NAMALWA (cell line): ENCODE measurements around the gene ATP7B.
"Not testable (repeated sequence)": the region's sequence is repeated elsewhere in the genome, so short reads cannot be mapped to it uniquely, and the experiment has no call there.

Experiments
- DNase-seq: peaks from one replicate; pipeline ENCODE4 v3.0.0-alpha.2; 2015; ENCODE audit warnings: low spot score

The ATP7B gene

DNA sequence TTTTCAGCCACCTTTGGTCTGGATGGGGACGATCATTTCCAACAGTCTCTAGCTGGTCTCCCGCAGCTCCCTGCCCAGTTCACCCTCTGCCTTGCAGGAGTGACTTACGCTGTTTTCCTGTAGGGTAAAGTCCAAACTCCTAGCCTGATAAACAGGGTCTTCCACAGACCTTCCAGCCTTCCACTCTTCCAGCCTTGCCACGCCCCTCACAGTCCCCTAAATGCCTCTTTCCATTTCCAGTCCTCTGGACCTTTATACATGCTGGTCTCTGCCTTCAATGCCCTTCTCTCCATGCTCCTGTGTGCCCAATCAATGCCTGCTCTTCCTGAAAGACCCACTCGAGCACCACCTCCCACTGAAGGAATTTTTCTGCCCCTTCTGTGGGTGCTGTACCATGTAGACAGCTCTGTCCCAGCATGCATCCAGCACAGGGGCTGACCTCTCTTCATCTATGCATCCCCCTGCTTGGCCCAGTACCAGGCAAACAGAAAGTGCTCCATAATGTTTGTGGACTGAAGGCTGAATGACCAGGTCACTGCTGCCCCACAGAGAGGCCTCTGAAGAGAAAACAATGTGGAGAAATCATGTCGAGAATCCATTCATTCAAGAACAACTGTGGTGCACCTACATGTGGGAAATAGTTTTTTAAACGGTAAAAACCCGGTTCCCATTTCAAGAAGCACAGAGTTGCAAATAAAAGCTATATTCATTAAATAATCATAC lies 4.6 kb downstream of the ATP7B start:
- DNase-seq: no peak

DNA sequence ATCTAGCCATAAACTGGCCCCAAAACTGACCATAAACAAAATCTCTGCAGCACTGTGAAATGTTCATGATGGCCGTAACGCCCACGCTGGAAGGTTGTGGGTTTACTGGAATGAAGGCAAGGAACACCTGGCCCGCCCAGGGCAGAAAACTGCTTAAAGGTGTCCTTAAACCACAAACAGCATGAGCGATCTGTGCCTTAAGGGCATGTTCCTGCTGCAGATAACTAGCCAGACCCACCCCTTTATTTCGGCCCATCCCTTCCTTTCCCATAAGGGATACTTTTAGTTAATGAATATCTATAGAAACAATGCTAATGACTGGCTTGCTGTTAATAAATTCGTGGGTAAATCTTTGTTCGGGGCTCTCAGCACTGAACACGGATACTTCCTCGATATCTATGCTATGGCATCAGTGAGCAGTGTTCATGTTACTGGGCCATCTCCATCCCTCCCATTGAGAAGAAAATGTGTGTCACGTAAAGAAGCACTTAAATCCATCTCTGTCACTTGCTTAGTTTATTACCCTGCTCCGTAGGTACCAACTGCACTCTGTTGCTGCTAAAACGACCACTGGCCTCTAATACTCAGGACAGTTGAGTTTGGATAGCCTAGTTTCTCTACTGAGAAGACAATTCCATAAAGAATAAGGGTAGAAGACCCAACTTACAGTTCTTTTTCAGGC lies 5.3 kb downstream of the ATP7B start:
- DNase-seq: no peak

DNA sequence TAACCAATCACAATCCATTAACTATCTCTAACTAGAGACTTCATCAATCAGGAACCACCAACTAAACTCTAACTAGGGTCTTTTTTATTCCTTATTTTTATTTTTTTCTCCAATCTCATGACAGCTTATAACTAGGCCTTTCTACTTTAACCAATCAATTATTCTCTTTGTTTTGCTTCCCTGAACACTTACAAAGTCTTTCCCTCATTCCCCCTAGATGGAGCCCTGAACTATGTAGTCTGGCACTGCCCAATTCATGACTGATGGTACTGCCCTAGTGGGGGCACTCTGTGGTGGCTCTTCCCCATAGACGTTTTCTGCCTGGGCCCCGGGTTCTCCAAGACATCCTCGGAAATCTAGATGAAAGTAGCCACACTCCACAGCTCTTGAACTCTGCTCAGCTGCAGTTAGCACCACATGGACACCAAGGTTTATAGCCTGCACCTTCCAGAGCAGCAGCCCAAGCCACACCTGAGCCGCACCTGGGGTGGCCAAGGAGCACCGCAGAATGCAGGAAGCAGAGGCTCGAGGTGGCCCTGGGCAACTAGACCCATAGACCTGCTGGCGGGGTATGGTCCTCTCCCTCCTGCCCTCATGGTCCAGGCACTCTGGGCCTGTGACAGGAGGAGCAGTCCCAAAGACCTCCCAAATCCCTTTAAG lies 6.6 kb downstream of the ATP7B start:
- no peak for DNase-seq

DNA sequence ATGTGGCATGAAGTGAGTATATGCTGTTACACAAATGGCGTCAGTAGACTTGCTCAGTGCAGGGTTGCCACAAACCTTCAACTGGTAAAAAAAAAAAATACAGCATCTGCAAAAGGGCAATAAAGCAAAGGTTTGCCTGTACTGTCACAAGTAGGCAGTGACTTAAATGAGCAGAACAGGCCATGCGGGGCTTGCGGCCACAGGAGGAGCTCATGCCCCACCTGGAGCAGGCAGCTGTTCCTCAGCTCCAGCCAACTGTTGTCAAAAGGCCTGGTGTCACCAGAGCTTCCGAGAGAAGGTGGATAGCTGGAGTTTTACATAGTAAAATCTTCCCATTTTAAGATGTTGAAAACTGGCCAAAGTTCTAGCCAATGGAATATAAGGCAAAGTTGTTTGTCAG lies 7.7 kb downstream of the ATP7B start:
- DNase-seq: no peak

DNA sequence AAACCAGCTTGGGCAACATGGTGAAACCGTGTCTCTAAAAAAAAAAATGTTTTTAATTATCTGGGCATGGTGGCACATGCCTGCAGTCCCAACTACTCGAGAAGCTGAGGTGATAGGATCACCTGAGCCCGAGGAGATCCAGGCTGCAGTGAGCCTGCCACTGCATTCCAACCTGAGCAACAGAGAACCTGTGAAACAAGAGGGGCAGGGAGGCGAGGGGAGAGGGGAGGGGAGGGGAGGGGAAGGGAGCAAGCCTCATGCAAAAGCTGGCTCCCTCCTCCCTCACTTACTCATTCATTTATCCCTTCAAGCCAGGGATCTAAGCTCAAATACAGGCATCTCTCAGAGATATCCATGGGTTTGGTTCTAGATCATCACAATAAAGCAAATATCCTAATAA lies 8.9 kb downstream of the ATP7B start:
- DNase-seq: no peak

DNA sequence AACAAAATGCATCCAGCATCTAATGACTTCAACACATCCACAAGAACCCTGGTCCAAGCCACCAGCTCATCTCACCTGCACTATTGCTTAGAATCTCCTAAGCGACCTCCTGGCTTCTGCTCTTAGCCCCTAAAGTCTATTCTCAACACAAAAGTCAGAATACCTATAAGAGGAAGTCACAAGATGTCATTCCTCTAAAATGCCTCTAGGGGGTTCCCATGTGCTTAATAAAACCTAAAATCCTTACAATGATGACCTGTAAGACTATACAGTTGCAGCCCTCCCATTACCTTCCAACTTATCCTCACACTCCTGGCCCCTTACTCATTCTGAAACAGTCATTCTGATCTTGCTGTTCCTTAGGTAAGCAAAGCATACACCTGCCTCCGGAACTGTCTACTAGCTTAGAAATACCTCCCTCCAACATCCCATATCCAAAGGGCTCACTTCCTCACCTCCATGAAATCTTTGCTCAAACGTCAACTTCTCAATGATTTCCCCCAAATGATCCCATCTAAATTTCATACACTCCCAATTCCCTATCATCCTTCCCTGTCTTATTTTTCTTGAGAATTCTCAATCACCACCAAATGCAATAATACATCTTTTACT lies 10.0 kb downstream of the ATP7B start:
- DNase-seq: peak; percentile 67

DNA sequence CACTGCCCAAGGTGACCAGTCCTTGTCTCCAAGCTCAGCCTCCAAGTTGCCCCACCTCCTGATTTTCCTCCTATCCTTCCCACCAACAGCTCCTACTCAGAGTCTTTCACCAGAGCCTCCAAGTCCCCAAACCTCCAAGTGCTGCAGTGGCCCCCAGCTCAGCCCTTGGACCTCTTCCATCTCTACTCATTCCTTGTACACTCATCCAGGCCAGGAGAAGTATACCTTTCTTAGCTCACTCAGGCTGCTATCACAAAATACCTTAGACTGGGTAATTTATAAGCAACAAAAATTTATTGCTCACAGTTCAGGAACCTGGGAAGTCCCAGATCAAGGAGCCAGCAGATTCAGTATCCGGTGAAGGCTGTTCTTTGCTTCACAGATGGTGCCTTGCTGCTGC lies 11.3 kb downstream of the ATP7B start:
- DNase-seq: no peak

DNA sequence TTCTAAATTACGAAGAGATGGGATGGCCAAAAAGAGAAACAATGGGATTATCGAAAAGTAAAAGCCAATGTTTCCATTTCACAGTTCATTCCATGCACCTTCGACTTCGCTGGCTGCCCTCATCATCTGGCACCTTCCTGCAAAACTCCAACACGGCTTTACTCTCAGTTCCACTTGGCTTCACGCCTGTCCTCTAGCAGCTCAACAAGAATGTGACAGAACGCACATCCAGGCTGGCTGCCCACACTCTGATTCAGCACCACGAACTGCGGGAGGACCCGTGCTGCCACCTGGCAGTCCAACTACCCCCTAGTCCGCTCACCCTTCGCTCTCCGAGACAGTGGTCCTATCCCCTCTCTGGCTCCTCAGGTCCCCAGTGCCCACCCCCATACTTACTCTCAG lies 11.7 kb downstream of the ATP7B start:
- no peak for DNase-seq

DNA sequence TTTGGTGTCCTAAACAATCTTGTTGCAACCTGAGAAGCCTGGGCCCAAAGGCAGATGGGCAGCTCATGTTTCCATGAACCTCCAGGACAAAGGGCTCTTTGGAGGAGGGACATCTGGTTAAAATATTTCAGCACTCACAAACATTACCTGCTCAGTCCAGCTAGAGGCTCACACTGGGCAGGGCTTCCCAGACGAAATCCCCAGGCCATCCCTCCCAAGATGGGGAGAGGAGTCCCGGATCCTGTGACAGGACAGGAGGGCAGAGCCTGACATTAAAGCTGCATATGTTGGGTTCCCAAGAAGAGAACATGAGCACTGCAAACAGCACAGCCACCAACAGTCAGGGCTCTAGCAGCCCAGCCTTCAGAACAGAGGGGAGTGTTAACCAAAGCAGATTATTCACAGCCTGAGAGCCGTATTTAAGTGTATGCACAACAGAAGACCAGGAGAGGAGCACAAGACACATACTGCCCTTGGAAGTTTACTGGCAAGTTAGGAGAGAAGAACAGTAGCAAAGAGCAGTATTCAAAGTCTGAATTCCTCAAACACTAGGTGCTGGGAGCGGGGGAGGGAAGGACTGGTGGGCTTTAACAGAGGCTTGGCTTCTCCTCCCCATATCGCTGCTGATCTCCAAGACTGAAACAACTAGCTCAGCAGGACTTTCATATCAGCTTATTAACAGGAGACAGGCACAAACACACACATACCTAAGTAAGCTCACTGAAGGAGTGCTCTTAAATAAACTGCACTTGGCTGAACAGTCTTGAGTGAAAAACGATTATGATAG lies 12.3 kb downstream of the ATP7B start:
- DNase-seq: no peak

DNA sequence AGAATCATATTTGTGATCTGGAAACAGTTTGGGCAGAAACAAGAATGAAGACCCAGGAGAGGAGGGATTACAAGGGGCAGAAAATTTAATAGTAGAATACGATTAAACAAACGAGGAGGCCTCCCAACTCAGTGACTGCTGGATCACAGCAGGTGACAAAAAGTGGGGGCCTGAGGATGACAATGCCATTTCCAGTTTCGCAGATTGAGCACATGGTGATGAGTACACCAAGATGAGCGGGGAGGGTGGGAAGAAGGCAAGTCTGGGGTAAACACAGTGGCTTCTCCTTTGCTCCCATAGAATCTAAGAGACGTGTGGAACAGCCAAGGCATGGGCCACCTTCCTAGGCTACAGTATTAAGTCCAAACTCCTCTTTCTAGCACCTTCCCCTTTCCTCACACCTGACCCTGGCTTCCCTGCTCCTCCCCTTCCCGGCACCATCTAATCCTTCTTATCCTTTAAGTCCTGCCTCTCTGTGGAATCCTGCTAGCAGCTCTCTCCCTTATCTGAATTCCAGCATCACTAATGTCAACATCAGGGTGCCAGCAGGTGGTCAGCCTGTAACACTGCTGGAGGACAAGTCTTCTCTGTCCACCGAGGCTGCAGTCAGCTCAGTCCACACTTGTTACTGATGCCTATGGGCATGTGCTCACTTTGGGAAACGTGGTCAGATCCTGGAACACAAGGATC lies 13.5 kb downstream of the ATP7B start:
- DNase-seq: no peak

DNA sequence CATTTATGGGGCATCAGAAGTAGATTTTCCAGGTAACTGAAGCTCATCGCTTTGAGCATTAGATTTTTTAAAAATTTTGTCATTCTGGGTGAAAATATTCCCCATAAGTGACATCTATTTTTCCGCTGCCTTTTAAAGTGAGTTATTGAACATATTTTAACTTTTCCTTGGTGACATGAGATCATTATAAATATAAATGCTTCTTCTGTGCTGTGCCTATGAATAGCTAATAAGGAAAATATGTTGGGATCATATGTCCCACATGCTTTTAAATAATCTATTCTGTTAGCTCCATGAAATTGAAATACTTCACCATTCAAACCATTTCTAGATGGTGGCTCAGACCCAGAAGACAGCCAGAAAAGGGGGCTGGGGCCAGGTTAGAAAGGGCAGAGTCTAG lies 14.1 kb downstream of the ATP7B start:
- no peak for DNase-seq

DNA sequence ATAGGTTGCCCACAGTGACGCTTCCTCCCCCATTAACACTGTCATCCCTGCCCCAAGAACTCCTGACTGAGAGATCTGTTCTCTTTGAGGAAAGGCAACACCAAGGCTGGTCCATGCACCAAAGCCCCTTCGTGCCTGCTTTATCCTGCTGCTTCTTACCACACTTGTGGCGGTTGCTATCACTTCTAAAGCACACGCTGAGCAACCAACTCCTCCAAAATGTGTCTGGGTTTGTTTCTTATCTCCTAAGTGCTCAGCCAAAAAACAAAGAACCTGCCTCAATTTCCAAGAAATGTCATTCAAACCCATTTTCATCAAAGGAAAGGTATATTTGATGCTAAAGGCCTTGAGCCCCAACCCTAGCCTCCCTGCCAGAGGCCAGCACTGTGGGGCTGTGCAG lies 14.6 kb downstream of the ATP7B start:
- no peak for DNase-seq

DNA sequence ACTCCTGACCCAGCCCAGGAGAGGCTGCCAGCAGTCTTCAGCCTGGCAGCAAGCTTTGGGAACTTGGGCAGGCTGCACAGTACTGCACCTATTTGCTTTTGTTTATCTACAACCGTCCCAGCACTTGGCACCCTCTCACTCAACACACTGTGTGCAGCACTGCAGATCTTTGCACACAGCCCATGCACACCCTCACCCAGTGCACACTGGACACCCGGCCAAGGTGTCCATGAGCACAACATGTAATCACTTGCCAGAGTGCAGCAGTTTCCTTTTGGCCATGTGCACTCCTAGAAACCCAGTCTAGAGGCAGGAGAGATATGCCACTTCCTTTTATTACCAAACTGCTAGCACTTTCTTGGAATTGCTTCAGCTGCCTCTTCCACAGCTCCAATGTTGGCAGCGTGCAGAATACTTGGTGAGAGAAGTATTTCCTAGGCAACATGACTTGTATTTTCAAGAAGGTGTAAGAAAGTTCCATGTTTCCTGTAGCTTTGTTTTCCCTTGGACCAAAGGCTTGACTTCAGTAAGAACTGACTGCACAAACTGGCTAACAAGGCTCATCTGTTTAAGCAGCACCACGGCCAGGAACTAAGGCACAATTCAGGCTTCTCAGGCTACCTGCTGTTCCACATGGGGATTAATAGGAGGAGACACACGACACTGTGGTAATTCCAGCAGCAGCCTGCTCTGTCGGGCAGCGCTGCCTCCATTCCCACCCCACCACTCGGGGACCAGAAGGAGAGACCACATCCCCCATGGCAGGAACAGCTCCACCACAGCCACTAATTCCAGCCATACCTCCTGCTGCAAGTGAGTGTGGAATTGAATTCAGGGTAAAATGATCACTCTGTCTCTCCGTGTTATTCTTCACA lies 15.3 kb downstream of the ATP7B start:
- no peak for DNase-seq

DNA sequence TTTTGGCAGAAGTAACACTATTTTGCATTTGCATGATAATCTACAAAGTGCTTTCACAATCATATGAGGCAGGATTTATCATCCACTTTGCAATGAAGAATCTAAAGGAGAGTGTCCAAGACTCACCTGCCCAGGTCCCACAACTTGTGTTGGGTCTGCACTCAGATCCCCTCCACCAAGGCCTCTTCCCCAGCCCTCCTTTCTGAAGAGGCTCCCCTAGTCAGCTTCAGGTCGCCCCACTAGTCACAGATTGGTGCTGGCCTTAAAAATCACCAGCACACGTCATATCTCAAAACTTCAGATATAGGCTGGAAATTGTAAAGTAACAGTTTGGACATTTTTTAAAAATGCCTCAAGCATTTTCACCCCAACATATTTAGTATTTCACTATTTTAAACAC lies 17.5 kb downstream of the ATP7B start:
- DNase-seq: no peak

DNA sequence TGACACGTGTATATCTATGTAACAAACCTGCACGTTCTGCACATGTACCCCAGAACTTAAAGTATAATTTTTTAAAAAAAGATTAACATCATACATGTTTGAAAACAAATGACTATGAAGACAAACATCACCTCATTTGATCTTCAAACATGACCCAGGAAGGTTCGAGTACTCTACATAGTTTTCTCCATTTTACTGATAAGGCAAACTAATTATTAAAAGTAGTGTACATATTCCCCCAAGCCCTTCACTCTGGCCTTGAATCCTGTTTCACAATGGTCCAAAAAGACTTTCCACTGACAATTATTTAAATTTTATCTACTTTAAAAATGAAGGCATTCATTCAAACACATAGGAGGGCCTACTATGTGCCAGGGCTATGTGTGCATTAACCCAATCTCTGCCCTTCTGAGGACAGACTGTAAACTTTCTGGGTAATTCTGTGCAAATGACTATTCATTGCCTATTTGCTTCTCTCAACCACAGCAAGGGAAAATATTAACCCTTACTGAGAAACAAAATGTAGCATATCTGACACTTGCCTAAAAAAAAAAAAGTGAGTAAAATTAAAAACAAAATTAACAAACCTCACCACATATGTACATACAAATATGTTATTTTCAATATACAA lies 22.1 kb downstream of the ATP7B start:
- no peak for DNase-seq

DNA sequence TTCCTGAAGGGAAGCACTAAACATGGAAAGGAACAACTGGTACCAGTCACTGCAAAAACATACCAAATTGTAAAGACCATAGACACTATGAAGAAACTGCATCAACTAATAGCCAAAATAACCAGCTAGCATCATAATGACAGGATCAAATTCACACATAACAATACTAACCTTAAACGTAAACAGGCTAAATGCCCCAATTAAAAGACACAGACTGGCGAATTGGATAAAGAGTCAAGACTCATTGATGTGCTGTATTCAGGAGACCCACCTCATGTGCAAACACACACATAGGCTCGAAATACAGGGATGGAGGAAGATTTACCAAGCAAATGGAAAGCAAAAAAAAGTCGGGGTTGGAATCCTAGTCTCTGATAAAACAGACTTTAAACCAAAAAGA lies 26.3 kb downstream of the ATP7B start:
- DNase-seq: not testable (repeated sequence)

DNA sequence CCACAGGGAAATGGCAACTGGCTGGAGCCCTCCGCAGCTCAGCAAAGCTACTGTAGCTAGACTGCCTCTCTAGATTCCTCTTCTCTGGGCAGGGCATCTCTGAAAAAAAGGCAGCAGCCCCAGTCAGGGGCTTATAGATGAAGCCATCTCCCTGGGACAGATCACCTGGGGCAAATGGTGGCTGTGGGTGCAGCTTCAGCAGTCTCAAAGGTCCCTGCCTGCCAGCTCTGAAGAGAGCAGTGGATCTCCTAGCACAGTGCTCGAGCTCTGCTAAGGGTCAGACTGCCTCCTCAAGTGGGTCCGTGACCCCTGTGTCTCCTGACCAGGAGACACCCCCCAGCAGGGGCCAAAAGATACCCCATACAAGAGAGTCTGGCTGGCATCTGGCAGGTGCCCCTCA lies 28.0 kb downstream of the ATP7B start:
- DNase-seq: not testable (repeated sequence)

DNA sequence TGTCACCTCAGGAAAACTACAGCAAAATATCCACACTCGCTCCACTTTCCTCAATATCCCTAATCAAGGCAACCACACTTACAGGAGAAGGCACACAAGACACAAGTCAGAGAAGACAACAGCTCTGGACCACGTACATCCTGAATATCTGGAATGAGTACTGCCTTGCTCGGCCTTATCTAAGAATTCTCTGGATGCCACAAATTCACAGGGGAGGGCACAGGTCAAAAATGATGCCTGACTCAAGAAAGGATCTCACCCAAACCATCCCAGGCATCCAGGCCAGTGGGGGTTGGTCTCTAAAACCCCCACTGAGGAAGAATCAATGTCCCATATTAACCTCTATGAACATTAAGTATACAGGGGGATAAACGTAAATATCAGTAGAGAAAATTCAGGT lies 29.9 kb downstream of the ATP7B start:
- DNase-seq: no peak

DNA sequence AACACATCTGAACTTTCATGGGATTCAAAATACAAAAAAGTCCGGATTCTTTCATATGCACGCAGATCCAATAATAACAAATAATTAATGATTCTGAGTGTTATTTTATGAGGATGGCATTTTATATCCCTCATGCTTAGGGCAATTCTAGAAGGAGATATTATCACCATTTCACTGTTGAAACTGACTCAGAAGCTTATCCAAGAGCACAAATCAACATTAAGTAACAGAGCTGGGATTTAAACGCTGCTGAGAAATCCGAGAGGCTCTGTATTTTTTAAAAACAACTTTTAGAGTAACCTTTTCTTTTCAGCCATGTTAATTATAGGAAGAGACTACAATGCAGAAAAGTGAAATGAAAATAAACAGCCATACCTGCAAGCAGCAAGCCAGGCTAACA lies 30.3 kb downstream of the ATP7B start:
- DNase-seq: no peak
